Dermis blood vessel endothelial cell (primary cell): ENCODE data around the gene SDHA. TPM values are rescaled to one million over a fixed set of nuclear protein-coding genes. Genes with fewer than 3 reads are reported as not detected.
"Not testable (repeated sequence)": the region's sequence is repeated elsewhere in the genome, so short reads cannot be mapped to it uniquely, and the experiment has no call there.

Experiments used
- DNase-seq: peaks from one replicate; pipeline ENCODE4 v3.0.0; 2010
- total RNA-seq: library from RNA; depleted of rRNA; stranded (reverse); fragments of >200 nt; gene quantifications from 2 replicates; pipeline ENCODE4 v1.2.3, GENCODE V29; 2014

Gene SDHA
- total RNA-seq, 1 donor from 2014 or later = 123 TPM

DNA sequence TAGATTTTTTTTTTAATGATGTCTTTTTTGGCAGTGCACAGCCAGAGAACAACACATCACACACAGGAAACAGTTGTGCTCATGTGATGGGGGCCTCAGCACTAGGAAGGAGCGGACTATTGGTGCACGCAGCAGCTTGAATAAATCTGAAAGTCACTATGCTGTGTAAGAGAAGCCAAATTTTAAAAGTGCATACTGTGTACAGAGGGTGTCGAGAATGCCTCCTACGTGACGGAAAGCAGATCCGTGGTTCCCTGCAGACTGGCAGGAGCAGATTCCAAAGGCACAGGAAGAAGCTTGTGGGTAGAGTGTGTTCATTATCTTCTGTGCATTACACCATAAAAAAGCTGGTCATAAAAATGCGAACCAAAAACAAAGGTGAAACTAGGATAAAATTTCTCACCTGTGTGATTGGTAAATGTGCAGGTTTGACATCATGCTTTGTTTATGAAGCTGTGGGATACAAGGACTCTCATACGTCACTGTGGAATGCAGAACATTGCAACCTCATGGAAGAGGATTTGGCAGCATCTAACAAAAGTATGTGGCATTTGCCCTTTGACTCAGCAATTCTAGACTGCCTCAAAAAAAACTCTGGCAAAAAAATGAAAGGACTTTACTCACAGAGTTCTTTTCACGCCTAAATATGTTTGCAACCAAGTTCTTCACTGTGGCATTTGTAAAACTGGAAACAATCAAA is 45.3 kb downstream of the SDHA start:
- peak; percentile 93 for DNase-seq

- peak; percentile 25 for DNase-seq
Observed at GRCh38 chr5:264338-264737, 46.2 kb downstream of the SDHA start.

GRCh38 chr5:266311-267026 is 48.3 kb downstream of the SDHA start:
- DNase-seq = not testable (repeated sequence)

GRCh38 chr5:267716-268115 is 49.6 kb downstream of the SDHA start:
- DNase-seq = no peak

DNA sequence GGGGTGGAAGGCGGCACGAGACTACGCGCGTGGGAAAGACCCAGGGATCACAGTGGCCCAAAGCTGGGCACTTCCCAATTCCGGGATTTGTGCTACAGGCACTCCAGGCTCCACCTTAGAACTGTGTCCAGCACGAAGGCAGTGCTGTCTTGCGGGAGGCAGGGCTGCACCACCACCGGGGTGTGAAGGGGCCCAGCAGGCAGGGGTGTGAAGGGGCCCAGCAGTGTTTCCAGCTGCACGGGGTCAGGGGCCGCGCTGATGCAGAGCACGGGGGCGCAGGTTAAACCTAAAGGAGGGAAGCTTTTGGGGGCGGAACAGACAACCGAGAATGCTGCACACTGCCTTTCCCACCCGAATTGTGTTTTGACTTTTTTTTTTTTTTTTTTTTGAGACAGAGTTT is 52.2 kb downstream of the SDHA start:
- DNase-seq = no peak

GRCh38 chr5:271828-272167 is 53.7 kb downstream of the SDHA start:
- not testable (repeated sequence) for DNase-seq

DNA sequence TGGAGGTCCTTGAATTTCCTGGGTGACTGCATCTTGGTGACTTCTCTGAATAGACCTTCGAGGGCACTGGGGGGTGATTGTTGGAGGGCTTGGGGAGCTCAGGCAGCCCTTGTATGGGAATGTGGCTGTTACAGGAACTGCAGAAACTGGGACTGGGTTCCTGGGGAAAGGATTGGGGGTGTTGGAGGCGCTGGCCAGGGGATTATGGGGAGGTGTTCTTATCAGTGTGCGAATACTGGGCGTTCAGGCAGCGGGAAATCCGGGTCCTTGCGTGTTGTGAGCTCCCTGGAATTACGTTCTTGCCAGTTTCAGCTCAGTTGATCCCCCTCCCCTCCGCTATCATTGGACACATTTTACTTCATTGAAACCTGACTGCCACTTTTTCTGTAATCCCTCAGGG is 55.0 kb downstream of the SDHA start:
- DNase-seq = peak; percentile 18

GRCh38 chr5:273491-273890 is 55.4 kb downstream of the SDHA start:
- DNase-seq = not testable (repeated sequence)

- peak; percentile 68 for DNase-seq
Observed at GRCh38 chr5:274346-274745, 56.2 kb downstream of the SDHA start.

GRCh38 chr5:278646-279045 is 60.5 kb downstream of the SDHA start:
- no peak for DNase-seq

DNA sequence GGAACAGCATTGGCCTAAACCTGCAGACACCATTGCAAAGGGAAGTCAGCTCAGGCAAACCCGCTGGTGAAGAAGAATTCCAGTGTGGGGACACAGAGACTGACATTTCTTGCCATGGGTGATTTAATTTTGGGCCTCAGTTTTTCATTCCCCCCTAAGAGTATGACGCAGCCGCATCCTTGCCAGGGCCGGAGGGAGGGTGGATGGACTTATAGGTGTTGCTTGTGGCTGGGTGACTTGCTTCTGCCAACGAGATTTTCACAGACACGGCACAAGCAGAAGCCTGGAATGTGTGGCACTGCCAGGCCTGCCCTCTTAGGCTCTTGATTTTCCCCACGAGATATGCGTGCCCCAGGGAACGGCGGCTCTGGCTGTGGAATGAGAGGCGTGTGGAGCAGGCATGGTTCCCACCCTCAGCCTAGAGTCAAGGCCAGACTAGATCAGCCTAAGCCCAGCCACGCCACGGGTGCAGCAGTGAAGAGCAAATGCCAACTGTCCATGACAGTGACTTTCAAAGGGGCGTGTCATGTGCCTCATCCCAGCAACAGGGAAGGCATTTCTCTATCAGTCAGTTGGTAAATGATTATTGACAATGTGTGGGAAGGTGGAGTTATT is 61.0 kb downstream of the SDHA start:
- not testable (repeated sequence) for DNase-seq

- no peak for DNase-seq
Observed at GRCh38 chr5:285991-286557, 68.0 kb downstream of the SDHA start.

GRCh38 chr5:290200-290599 is 72.1 kb downstream of the SDHA start:
- DNase-seq = not testable (repeated sequence)

DNA sequence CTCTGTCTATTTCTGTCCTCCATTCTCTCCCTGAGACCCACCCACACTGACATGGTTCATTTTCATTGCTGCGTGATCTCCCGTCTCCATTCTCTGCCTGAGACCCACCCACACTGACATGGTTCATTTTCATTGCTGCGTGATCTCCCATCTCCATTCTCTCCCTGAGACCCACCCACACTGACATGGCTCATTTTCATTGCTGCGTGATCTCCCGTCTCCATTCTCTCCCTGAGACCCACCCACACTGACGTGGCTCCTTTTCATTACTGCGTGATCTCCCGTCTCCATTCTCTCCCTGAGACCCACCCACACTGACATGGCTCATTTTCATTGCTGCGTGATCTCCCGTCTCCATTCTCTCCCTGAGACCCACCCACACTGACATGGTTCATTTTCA is 73.2 kb downstream of the SDHA start:
- DNase-seq = not testable (repeated sequence)

DNA sequence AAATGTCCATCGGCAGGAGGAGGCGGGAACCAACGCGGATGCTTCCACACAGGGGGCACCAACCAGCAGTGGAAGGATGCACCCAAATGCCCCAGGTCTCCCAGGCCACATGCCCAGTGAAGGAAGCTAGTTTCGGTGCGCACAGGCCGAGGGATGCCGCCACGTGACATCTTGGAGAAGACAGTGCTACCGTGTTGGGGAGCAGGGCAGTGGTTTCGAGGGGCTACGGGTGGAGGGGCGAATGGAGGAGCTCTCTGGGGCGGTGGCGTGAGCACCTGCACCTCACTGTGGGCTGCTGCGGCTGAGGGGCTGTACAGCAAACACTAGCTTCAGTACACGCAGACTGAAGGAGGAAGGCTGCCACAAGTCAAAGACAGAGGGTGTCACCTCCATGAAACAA is 76.7 kb downstream of the SDHA start:
- DNase-seq = not testable (repeated sequence)

- DNase-seq = not testable (repeated sequence)
Observed at GRCh38 chr5:296207-296606, 78.1 kb downstream of the SDHA start.

GRCh38 chr5:296954-297353 is 78.8 kb downstream of the SDHA start:
- not testable (repeated sequence) for DNase-seq

DNA sequence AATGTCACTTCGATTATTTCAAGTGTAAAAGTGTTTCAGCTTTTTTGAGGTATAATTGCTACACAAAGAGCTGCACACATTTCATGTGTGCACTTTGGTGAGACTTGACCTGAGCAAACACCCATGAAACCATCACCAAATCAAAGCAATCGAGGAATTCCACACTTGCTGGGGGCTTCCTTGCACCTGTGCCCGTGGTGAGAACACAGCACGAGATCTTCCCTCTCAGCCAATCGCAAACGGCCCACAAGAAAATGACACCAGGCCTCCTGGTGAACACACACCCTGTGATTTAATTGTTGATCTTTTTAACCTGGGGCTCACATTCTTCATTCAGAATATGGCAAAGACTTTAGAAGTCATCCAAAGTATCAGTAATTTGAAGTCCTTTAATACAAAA is 79.3 kb downstream of the SDHA start:
- DNase-seq = not testable (repeated sequence)

GRCh38 chr5:297991-298736 is 80.0 kb downstream of the SDHA start:
- not testable (repeated sequence) for DNase-seq

DNA sequence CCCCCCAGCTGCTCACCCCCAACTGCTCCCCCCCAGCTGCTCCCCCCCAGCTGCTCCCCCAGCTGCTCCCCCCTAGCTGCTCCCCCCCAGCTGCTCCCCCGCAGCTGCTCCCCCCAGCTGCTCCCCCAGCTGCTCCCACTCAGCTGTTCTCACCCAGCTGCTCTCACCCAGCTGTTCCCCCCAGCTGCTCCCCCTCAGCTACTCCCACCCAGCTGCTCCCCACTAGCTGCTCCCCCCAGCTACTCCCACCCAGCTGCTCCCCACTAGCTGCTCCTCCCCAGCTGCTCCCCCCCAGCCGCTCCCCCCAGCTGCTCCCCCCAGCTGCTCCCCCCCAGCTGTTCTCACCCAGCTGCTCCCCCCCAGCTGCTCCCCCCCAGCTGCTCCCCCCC is 80.6 kb downstream of the SDHA start:
- DNase-seq = no peak

DNA sequence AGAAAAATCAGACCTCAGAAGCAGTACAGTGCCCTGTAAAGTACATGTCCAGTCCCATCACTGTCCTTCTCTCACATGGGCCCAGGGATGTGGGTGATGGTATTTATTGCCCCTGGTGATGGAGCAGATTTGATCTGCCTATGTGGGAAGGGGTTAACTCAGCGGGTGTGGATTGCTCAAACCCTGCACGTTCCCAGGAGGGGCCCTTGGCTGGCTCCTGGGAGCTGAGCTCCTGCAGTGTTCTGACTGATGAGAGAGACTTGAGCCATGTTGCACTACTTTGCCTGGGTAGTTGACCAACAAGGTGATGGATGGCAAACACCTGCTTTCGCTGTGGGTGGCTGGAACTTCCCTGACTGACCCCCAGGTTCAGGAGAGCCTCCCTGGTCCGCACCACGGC is 81.8 kb downstream of the SDHA start:
- not testable (repeated sequence) for DNase-seq

DNA sequence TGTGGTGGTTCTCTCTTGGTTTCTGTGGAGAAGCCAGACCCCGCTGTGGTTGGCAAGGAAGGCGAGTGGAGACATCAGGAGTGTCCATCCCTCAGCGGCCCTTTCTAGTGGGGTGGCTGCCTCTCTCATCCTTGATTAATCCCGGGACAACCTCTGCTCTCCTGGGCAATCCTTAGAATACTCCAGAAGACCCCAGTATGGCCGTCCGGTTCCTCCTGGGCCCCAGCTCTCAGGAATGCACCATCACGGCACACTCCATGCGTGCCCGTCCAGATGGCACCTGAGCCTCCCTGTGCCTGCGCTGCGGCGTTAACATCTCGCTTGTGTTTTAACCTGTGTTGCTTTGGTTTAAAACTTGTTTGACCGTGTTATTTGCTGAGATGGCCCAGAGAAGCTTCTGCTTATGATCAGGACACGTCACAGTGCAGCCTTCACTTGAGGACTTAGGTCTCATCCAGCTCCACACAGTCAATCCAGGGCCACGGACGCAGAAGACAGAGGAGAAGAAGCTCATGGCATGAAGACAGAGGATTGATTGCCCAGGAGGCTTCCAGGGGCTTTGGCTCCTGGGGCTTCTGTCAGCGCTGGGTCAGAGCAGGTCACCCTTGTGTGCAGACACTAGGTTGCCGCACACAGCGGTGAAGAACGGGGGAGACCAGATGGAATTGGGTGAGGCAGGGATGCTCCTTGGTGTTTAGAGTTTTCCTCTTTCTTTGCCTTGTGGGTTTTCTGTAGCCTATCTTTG is 82.7 kb downstream of the SDHA start:
- DNase-seq = not testable (repeated sequence)
